ENCODE results near the gene FSTL4.
A peak's percentile ranks its signal among the peaks of the same experiment; 100 is the strongest.

The FSTL4 gene

GRCh38 chr5:133580618-133581017, 31.7 kb downstream of the FSTL4 start:
- no peak for TF ChIP-seq EZH2 (IDR thresholded peaks at IDR 0.05; ENCODE audit: borderline replicate concordance, low read depth, low read length, severe bottlenecking)
- TF ChIP-seq, protein P1, sequence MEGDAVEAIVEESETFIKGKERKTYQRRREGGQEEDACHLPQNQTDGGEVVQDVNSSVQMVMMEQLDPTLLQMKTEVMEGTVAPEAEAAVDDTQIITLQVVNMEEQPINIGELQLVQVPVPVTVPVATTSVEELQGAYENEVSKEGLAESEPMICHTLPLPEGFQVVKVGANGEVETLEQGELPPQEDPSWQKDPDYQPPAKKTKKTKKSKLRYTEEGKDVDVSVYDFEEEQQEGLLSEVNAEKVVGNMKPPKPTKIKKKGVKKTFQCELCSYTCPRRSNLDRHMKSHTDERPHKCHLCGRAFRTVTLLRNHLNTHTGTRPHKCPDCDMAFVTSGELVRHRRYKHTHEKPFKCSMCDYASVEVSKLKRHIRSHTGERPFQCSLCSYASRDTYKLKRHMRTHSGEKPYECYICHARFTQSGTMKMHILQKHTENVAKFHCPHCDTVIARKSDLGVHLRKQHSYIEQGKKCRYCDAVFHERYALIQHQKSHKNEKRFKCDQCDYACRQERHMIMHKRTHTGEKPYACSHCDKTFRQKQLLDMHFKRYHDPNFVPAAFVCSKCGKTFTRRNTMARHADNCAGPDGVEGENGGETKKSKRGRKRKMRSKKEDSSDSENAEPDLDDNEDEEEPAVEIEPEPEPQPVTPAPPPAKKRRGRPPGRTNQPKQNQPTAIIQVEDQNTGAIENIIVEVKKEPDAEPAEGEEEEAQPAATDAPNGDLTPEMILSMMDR (IDR thresholded peaks at IDR 0.05; ENCODE audit: borderline replicate concordance, extremely low read depth, low read length, poor library complexity, severe bottlenecking), result no peak
- Histone ChIP-seq H3K27ac (ENCODE audit: low read length) (no peak overlapping the region), H3K79me2 (ENCODE audit: insufficient read depth, low read length) (no peaks in the 10 kb centered on the region), H3K27me3 (ENCODE audit: insufficient read depth, low read length, poor library complexity) (peaks cover 5% of the 10 kb centered on the region), H3K9ac (ENCODE audit: low read depth, low read length) (no peak overlapping the region), H3K9me3 (ENCODE audit: insufficient read depth, low read length, severe bottlenecking) (no peaks in the 10 kb centered on the region), H2AFZ (ENCODE audit: low read depth, low read length) (no peak overlapping the region), H4K20me1 (ENCODE audit: insufficient read depth, low read length) (no peaks in the 10 kb centered on the region), H3K4me3 (ENCODE audit: low read depth in 1 of 2, low read length in 2 of 2) (no peak overlapping the region), H3K4me1 (ENCODE audit: insufficient read depth, low read length) (no peaks in the 10 kb centered on the region), H3K4me2 (ENCODE audit: insufficient read depth, low read length) (no peak overlapping the region), H3K36me3 (ENCODE audit: insufficient read depth, low read length) (no peaks in the 10 kb centered on the region)
- ATAC-seq (ENCODE audit: insufficient read depth, low read depth) (no peak; the same call in 2 of the 3 replicates), DNase-seq (no peak)

GRCh38 chr5:133579766-133580165, 32.6 kb downstream of the FSTL4 start:
- no peak for ATAC-seq (ENCODE audit: insufficient read depth, low read depth)
- Histone ChIP-seq H3K9me3 (ENCODE audit: insufficient read depth, low read length, severe bottlenecking) (no peaks in the 10 kb centered on the region), H3K36me3 (ENCODE audit: insufficient read depth, low read length) (no peaks in the 10 kb centered on the region), H3K79me2 (ENCODE audit: insufficient read depth, low read length) (no peaks in the 10 kb centered on the region), H3K4me1 (ENCODE audit: insufficient read depth, low read length) (no peaks in the 10 kb centered on the region), H3K4me2 (ENCODE audit: insufficient read depth, low read length) (no peak overlapping the region), H2AFZ (ENCODE audit: low read depth, low read length) (no peak overlapping the region), H4K20me1 (ENCODE audit: insufficient read depth, low read length) (no peaks in the 10 kb centered on the region), H3K27me3 (ENCODE audit: insufficient read depth, low read length, poor library complexity) (peaks cover 5% of the 10 kb centered on the region), H3K9ac (ENCODE audit: low read depth, low read length) (no peak overlapping the region), H3K27ac (ENCODE audit: low read length) (no peak overlapping the region), H3K4me3 (ENCODE audit: low read depth in 1 of 2, low read length in 2 of 2) (no peak overlapping the region)
- TF ChIP-seq, protein P1 (IDR thresholded peaks at IDR 0.05; ENCODE audit: borderline replicate concordance, extremely low read depth, low read length, poor library complexity, severe bottlenecking), result no peak
- no peak for TF ChIP-seq EZH2 (IDR thresholded peaks at IDR 0.05; ENCODE audit: borderline replicate concordance, low read depth, low read length, severe bottlenecking)
- no peak for DNase-seq

GRCh38 chr5:133569347-133569746, 43.0 kb downstream of the FSTL4 start:
- Histone ChIP-seq H3K79me2 (ENCODE audit: insufficient read depth, low read length) (no peaks in the 10 kb centered on the region), H3K4me3 (ENCODE audit: low read depth in 1 of 2, low read length in 2 of 2) (no peak overlapping the region), H3K4me2 (ENCODE audit: insufficient read depth, low read length) (no peak overlapping the region), H3K27me3 (ENCODE audit: insufficient read depth, low read length, poor library complexity) (peaks cover 2% of the 10 kb centered on the region), H3K9ac (ENCODE audit: low read depth, low read length) (no peak overlapping the region), H2AFZ (ENCODE audit: low read depth, low read length) (no peak overlapping the region), H3K36me3 (ENCODE audit: insufficient read depth, low read length) (no peaks in the 10 kb centered on the region), H3K27ac (ENCODE audit: low read length) (no peak overlapping the region), H3K9me3 (ENCODE audit: insufficient read depth, low read length, severe bottlenecking) (no peaks in the 10 kb centered on the region), H3K4me1 (ENCODE audit: insufficient read depth, low read length) (no peaks in the 10 kb centered on the region), H4K20me1 (ENCODE audit: insufficient read depth, low read length) (no peaks in the 10 kb centered on the region)
- no peak for DNase-seq
- TF ChIP-seq, protein P1 (IDR thresholded peaks at IDR 0.05; ENCODE audit: borderline replicate concordance, extremely low read depth, low read length, poor library complexity, severe bottlenecking), result no peak
- no peak for TF ChIP-seq EZH2 (IDR thresholded peaks at IDR 0.05; ENCODE audit: borderline replicate concordance, low read depth, low read length, severe bottlenecking)
- ATAC-seq (ENCODE audit: insufficient read depth, low read depth), result no peak

DNA sequence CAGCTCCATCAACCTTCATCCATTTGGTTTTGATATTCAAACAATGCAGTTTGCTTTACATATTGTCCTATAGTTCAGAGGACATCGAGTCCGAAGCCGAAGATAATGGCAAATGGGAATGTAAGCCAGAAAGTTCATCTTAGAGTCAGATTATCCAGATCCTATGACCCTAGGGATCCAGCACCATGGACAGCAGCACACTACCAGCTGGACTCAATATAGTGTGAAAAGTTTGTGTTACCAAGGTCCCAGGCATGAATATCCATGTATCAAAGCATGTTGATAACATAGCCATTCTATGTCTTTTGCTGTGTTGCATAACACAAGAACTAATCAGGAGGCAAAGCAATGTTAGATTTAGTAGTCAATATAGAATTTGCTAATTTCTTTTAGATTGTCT, 46.3 kb downstream of the FSTL4 start:
- no peaks in the 10 kb centered on the region for H3K79me2 ChIP-seq (ENCODE audit: insufficient read depth, low read length)
- H3K4me1 ChIP-seq (ENCODE audit: insufficient read depth, low read length), result no peaks in the 10 kb centered on the region
- H3K36me3 ChIP-seq (ENCODE audit: insufficient read depth, low read length), result no peaks in the 10 kb centered on the region
- no peaks in the 10 kb centered on the region for H4K20me1 ChIP-seq (ENCODE audit: insufficient read depth, low read length)
- H3K4me2 ChIP-seq (ENCODE audit: insufficient read depth, low read length), result no peak overlapping the region
- no peak overlapping the region for H3K27ac ChIP-seq (ENCODE audit: low read length)
- H3K27me3 ChIP-seq (ENCODE audit: insufficient read depth, low read length, poor library complexity), result peaks cover 2% of the 10 kb centered on the region
- no peaks in the 10 kb centered on the region for H3K9me3 ChIP-seq (ENCODE audit: insufficient read depth, low read length, severe bottlenecking)
- DNase-seq (peak; percentile 55), ATAC-seq (ENCODE audit: insufficient read depth, low read depth) (peak; percentile 72)
- no peak for TF ChIP-seq EZH2 (IDR thresholded peaks at IDR 0.05; ENCODE audit: borderline replicate concordance, low read depth, low read length, severe bottlenecking)
- TF ChIP-seq, protein P1 (IDR thresholded peaks at IDR 0.05; ENCODE audit: borderline replicate concordance, extremely low read depth, low read length, poor library complexity, severe bottlenecking), result no peak
- no peak overlapping the region for H2AFZ ChIP-seq (ENCODE audit: low read depth, low read length)
- no peak overlapping the region for H3K4me3 ChIP-seq (ENCODE audit: low read depth in 1 of 2, low read length in 2 of 2)
- no peak overlapping the region for H3K9ac ChIP-seq (ENCODE audit: low read depth, low read length)
